HG02970 (cell line): ENCODE data around the gene INPP4A.

Experiments used
- ATAC-seq: cut with Tn5 transposase; IDR thresholded peaks from one replicate; pipeline ENCODE4 v1.9.1; 2021; ENCODE audit warnings: mild to moderate bottlenecking, moderate library complexity, moderate number of reproducible peaks; ENCODE audit not compliant: unreplicated experiment, low FRiP score

INPP4A gene

GRCh38 chr2:98605076-98605475 lies 160.4 kb downstream of the INPP4A start:
- no peak for ATAC-seq

- no peak for ATAC-seq
Measured at GRCh38 chr2:98606431-98606830, 161.8 kb downstream of the INPP4A start.

- no peak for ATAC-seq
Measured at GRCh38 chr2:98607104-98607503, 162.4 kb downstream of the INPP4A start.

GRCh38 chr2:98607741-98608115 lies 163.1 kb downstream of the INPP4A start:
- ATAC-seq = no peak

- ATAC-seq = peak; percentile 78
Measured at GRCh38 chr2:98608116-98608961, 163.7 kb downstream of the INPP4A start, which contains the start of the genes COA5 and UNC50. Gene COA5 (minus strand): TSS chr2:98608512. CDS start chr2:98608405, 107 bp downstream. Gene UNC50 (plus strand): TSS chr2:98608589. CDS start chr2:98609760, 1,171 bp downstream.

GRCh38 chr2:98608962-98609604 lies 164.4 kb downstream of the INPP4A start:
- ATAC-seq = peak; percentile 19

GRCh38 chr2:98614024-98614739 lies 169.5 kb downstream of the INPP4A start:
- ATAC-seq = no peak

- no peak for ATAC-seq
Measured at GRCh38 chr2:98615481-98615880, 170.8 kb downstream of the INPP4A start.

GRCh38 chr2:98617149-98617548 lies 172.5 kb downstream of the INPP4A start:
- ATAC-seq = no peak

- ATAC-seq = no peak
Measured at GRCh38 chr2:98623657-98624056, 179.0 kb downstream of the INPP4A start.

- ATAC-seq = no peak
Measured at GRCh38 chr2:98632351-98632750, 187.7 kb downstream of the INPP4A start.

- no peak for ATAC-seq
Measured at GRCh38 chr2:98634406-98635092, 189.9 kb downstream of the INPP4A start.

GRCh38 chr2:98637401-98638147 lies 192.9 kb downstream of the INPP4A start:
- peak; percentile 68 for ATAC-seq

- no peak for ATAC-seq
Measured at GRCh38 chr2:98643496-98644100, 198.9 kb downstream of the INPP4A start.
